HCT116 (cell line): ENCODE data around the gene PDSS2. TPM values are rescaled to one million over a fixed set of nuclear protein-coding genes. Genes with fewer than 3 reads are reported as not detected.

ENCODE experiments used
- ATAC-seq: fragments of 200-7000 bp; cut with Tn5 transposase; 2 replicates; pipeline ENCODE4 v1.9.1; 2020; ENCODE audit warnings: mild to moderate bottlenecking, moderate library complexity
- BruUV-seq: library from RNA; stranded (reverse); fragments of 400-500 nt; replicated peaks from 2 replicates; lab custom pipeline; 2021; lab: Mats Ljungman, UMichigan
- CTCF ChIA-PET: fragments of 300-600 bp; sonication (Branson Sonifier 250); formaldehyde crosslinking; loops from one replicate; lab custom pipeline; 2021; ENCODE audit warnings: antibody characterized with exemption; lab: Charles Lee
- POLR2A ChIA-PET: fragments of 300-600, 350-600 bp; sonication (Branson Sonifier 250); formaldehyde crosslinking; loops from one replicate; lab custom pipeline; 2021; ENCODE audit warnings: antibody characterized with exemption; lab: Charles Lee
- RAD21 ChIA-PET, 2 experiments: fragments of 300-600 bp; sonication (Branson Sonifier 250); formaldehyde crosslinking; loops; one replicate each; lab custom pipeline; 2023; ENCODE audit warnings: low total read pairs in 2 of 2; ENCODE audit not compliant: uncharacterized antibody in 2 of 2, unreplicated experiment in 2 of 2, low non-redundant PET in 1 of 2; lab: Charles Lee
- DNase-seq: peaks from one replicate; pipeline ENCODE4 v3.0.0-alpha.2; 2010; ENCODE audit warnings: low read depth, low spot score
- H2AFZ ChIP-seq: fragments of 200-600 bp; shearing (Covaris generic), sonication (generic); 2 replicates; pipeline ENCODE4 v1.6.1; 2017; ENCODE audit warnings: low read depth, mixed run types, mixed read lengths, antibody characterized with exemption, low read length; ENCODE audit not compliant: poor library complexity, severe bottlenecking
- H3K27ac ChIP-seq: 2 replicates; pipeline ENCODE4 v1.5.1; 2012; ENCODE audit warnings: low read depth, low read length
- H3K27me3 ChIP-seq: fragments of 200-600 bp; sonication (generic); 2 replicates; pipeline ENCODE4 v1.6.1; 2016; ENCODE audit warnings: mixed run types, low read length, mixed read lengths; ENCODE audit not compliant: insufficient read depth
- H3K36me3 ChIP-seq, 2 experiments: fragments of 200-500 bp in 1 of 2; fragments of 200-600 bp in 1 of 2; sonication (Bioruptor generic) in 1 of 2; sonication (generic) in 1 of 2; 2 replicates each; pipeline versions ENCODE4 v1.5.1 to v1.6.1; 2014 to 2016; ENCODE audit warnings: low read length in 2 of 2, inconsistent platforms in 1 of 2, mixed read lengths in 1 of 2, mixed run types in 1 of 2; ENCODE audit not compliant: insufficient read depth in 2 of 2, control insufficient read depth in 1 of 2
- H3K4me1 ChIP-seq, 2 experiments: fragments of 200-600 bp in 1 of 2; sonication (generic) in 1 of 2; 2 replicates each; pipeline versions ENCODE4 v1.5.1 to v1.6.1; 2012 to 2017; ENCODE audit warnings: low read length in 2 of 2, inconsistent platforms in 1 of 2, mild to moderate bottlenecking in 1 of 2, mixed read lengths in 1 of 2, mixed run types in 1 of 2, moderate library complexity in 1 of 2; ENCODE audit not compliant: insufficient read depth in 2 of 2, control insufficient read depth in 1 of 2
- H3K4me2 ChIP-seq: fragments of 200-600 bp; sonication (generic); 2 replicates; pipeline ENCODE4 v1.6.1; 2017; ENCODE audit warnings: mixed run types, low read length, mixed read lengths
- H3K4me3 ChIP-seq, 2 experiments: fragments of 200-600 bp in 1 of 2; sonication (generic) in 1 of 2; replicated peaks in 1 of 2; 2 replicates each; pipeline ENCODE4 v1.5.1; 2011 to 2016; ENCODE audit warnings: low read length in 2 of 2, control low read depth in 1 of 2, low read depth in 1 of 2, mild to moderate bottlenecking in 1 of 2, mixed read lengths in 1 of 2, mixed run types in 1 of 2
- H3K79me2 ChIP-seq: fragments of 200-600 bp; sonication (generic); 2 replicates; pipeline ENCODE4 v1.6.1; 2017; ENCODE audit warnings: mild to moderate bottlenecking, mixed run types, low read length, moderate library complexity, mixed read lengths; ENCODE audit not compliant: insufficient read depth
- H3K9ac ChIP-seq: fragments of 200-600 bp; sonication (generic); 2 replicates; pipeline ENCODE4 v1.6.1; 2016; ENCODE audit warnings: low read length, mixed read lengths
- H3K9me2 ChIP-seq: fragments of 200-600 bp; sonication (generic), shearing (Covaris generic); 2 replicates; pipeline ENCODE4 v1.6.1; 2017; ENCODE audit warnings: mixed run types, mild to moderate bottlenecking, moderate library complexity; ENCODE audit not compliant: insufficient read depth
- H3K9me3 ChIP-seq, 2 experiments: fragments of 200-500 bp in 1 of 2; fragments of 200-600 bp in 1 of 2; sonication (Bioruptor generic) in 1 of 2; sonication (generic) in 1 of 2; 2 replicates each; pipeline ENCODE4 v1.6.1; 2014 to 2017; ENCODE audit warnings: low read length in 2 of 2, mixed read lengths in 2 of 2, inconsistent platforms in 1 of 2, low read depth in 1 of 2, mild to moderate bottlenecking in 1 of 2, mixed run types in 1 of 2, moderate library complexity in 1 of 2; ENCODE audit not compliant: control insufficient read depth in 1 of 2, insufficient read depth in 1 of 2
- H4K20me1 ChIP-seq: fragments of 200-600 bp; sonication (generic), shearing (Covaris generic); 2 replicates; pipeline ENCODE4 v1.6.1; 2017; ENCODE audit warnings: mixed run types, mild to moderate bottlenecking, moderate library complexity; ENCODE audit not compliant: insufficient read depth
- CEBPB ChIP-seq: IDR thresholded peaks from 2 replicates; pipeline ENCODE4 v1.6.1; 2012; ENCODE audit warnings: low read depth
- ELF1 ChIP-seq: IDR thresholded peaks from 2 replicates; pipeline ENCODE4 v1.6.1; 2012; ENCODE audit warnings: low read depth, borderline replicate concordance
- EZH2phosphoT487 ChIP-seq: fragments of 200-600 bp; IDR thresholded peaks from 2 replicates; pipeline ENCODE4 v1.6.1; 2018; ENCODE audit warnings: antibody characterized with exemption, borderline replicate concordance
- FOSL1 ChIP-seq: IDR thresholded peaks from 2 replicates; pipeline ENCODE4 v1.6.1; 2012; ENCODE audit warnings: low read depth
- MAX ChIP-seq: IDR thresholded peaks from 2 replicates; pipeline ENCODE4 v1.6.1; 2012
- REST ChIP-seq: IDR thresholded peaks from 2 replicates; pipeline ENCODE4 v1.6.1; 2012; ENCODE audit warnings: low read depth
- SRF ChIP-seq: IDR thresholded peaks from 2 replicates; pipeline ENCODE4 v1.6.1; 2012; ENCODE audit warnings: low read depth
- YY1 ChIP-seq: IDR thresholded peaks from 2 replicates; pipeline ENCODE4 v1.6.1; 2011; ENCODE audit warnings: low read length, low read depth, moderate library complexity, mild to moderate bottlenecking; ENCODE audit not compliant: insufficient replicate concordance; ENCODE audit errors: extremely low read depth
- ZFX ChIP-seq: fragments of 450-650 bp; IDR thresholded peaks from 2 replicates; pipeline ENCODE4 v1.6.1; 2017
- ZNF274 ChIP-seq: fragments of 200-500 bp; sonication (Bioruptor generic); IDR thresholded peaks from 2 replicates; pipeline ENCODE4 v1.6.1; 2014; ENCODE audit warnings: mild to moderate bottlenecking, low read depth, low read length, inconsistent platforms
- intact Hi-C: fragments of 100-400 bp; cut with micrococcal nuclease; formaldehyde crosslinking; loops from 2 replicates; pipeline ENCODE4 v1.10.0; 2022
- total RNA-seq: library from RNA; stranded (reverse); gene quantifications from one replicate; pipeline ENCODE4 v1.2.1, GENCODE V29; 2021; ENCODE audit not compliant: unreplicated experiment

The PDSS2 gene
- total RNA-seq, 1 experiment from 2014 or later: 12.2 TPM

- no peak for TF ChIP-seq REST
- no peak for TF ChIP-seq EZH2phosphoT487
- TF ChIP-seq CEBPB: no peak
- TF ChIP-seq ZFX: no peak
- TF ChIP-seq SRF: no peak
- no peak for TF ChIP-seq YY1
Observed at GRCh38 chr6:107488174-107488874, 29.0 kb upstream of the PDSS2 start (continued).

GRCh38 chr6:107485157-107485556 lies 25.8 kb upstream of the PDSS2 start:
- no peak for TF ChIP-seq MAX
- TF ChIP-seq SRF: no peak
- no peak for TF ChIP-seq ELF1
- TF ChIP-seq ZFX: no peak
- no peak for TF ChIP-seq FOSL1
- no peak for TF ChIP-seq ZNF274
- Histone ChIP-seq H3K27ac (no peak overlapping the region), H3K36me3 (no peaks in the 10 kb centered on the region), H3K4me3 (no peak overlapping the region), H3K9ac (no peak overlapping the region), H3K4me2 (no peak overlapping the region), H4K20me1 (no peaks in the 10 kb centered on the region), H3K27me3 (peaks cover 4% of the 10 kb centered on the region; the same call in 1 of the 2 replicates), H2AFZ (no peak overlapping the region), H3K4me1 (peaks cover 0 to 13% of the 10 kb centered on the region in 2 experiments; a peak in 1 of 4 replicates), H3K79me2 (no peaks in the 10 kb centered on the region), H3K9me2 (no peaks in the 10 kb centered on the region), H3K9me3 (no peaks in the 10 kb centered on the region)
- CTCF ChIA-PET: no interaction called here
- RAD21 ChIA-PET: interaction anchor here in 1 of 2 experiments (0.7 kb wide), 1 partner anchor 166 kb away, joined by 5 read pairs; no protein-coding TSS in a partner anchor
- intact Hi-C loops: no loop called here
- DNase-seq: no peak
- POLR2A ChIA-PET: no interaction called here
- no TSS peak for BruUV-seq
- ATAC-seq: no peak
